Heart left ventricle (tissue), 16 donors: ENCODE measurements around the gene RLBP1. TPM values are rescaled to one million over a fixed set of nuclear protein-coding genes. Genes with fewer than 3 reads are reported as not detected.

Source experiments
- ATAC-seq, 4 donors: fragments of 200-7000 bp; cut with Tn5 transposase; one replicate each; pipeline ENCODE4 v1.9.1; 2020 to 2022; ENCODE audit warnings: moderate library complexity in 4 of 4, mild to moderate bottlenecking in 3 of 4, moderate number of reproducible peaks in 1 of 4
- DNase-seq, 5 donors: peaks; one replicate each; pipeline ENCODE4 v3.0.0-alpha.2; 2020
- H3K27ac ChIP-seq, 12 donors: fragments of 200-600 bp; sonication (generic) in 4 of 12; one replicate each; pipeline versions ENCODE4 v1.5.0 to v1.8.0; 2016 to 2022; ENCODE audit warnings: mild to moderate bottlenecking in 2 of 12
- H3K27me3 ChIP-seq, 9 donors: fragments of 200-600 bp; sonication (generic) in 2 of 9; one replicate each; pipeline versions ENCODE4 v1.5.1 to v1.8.0; 2016 to 2022; ENCODE audit warnings: mild to moderate bottlenecking in 3 of 9
- H3K36me3 ChIP-seq, 9 donors: fragments of 200-600 bp; sonication (generic) in 2 of 9; one replicate each; pipeline versions ENCODE4 v1.5.0 to v1.8.0; 2018 to 2022; ENCODE audit warnings: mild to moderate bottlenecking in 2 of 9
- H3K4me1 ChIP-seq, 12 donors: fragments of 200-600 bp; sonication (generic) in 4 of 12; one replicate each; pipeline versions ENCODE4 v1.5.0 to v1.8.0; 2016 to 2022; ENCODE audit warnings: mild to moderate bottlenecking in 3 of 12
- H3K4me3 ChIP-seq, 12 donors: fragments of 200-600 bp; sonication (generic) in 4 of 12; one replicate each; pipeline versions ENCODE4 v1.5.0 to v1.8.0; 2017 to 2022; ENCODE audit warnings: mild to moderate bottlenecking in 9 of 12, moderate library complexity in 4 of 12
- H3K9me3 ChIP-seq, 12 donors: fragments of 200-600 bp; sonication (generic) in 4 of 12; one replicate each; pipeline versions ENCODE4 v1.5.0 to v1.8.0; 2016 to 2022; ENCODE audit warnings: mild to moderate bottlenecking in 1 of 12
- CTCF ChIP-seq, 12 donors: fragments of 200-600 bp; sonication (generic) in 4 of 12; IDR thresholded peaks; one replicate each; pipeline versions ENCODE4 v1.5.0 to v1.8.0; 2018 to 2022; ENCODE audit warnings: antibody characterized with exemption in 12 of 12, mild to moderate bottlenecking in 5 of 12
- POLR2A ChIP-seq, 2 donors: fragments of 450-650 bp; IDR thresholded peaks; one replicate each; pipeline ENCODE4 v1.6.1; 2017; ENCODE audit warnings: antibody characterized with exemption in 2 of 2, mild to moderate bottlenecking in 2 of 2, moderate library complexity in 2 of 2
- WGBS, 4 donors: extraction: QIAGEN DNeasy Blood & Tissue Kit in 2 of 4; methylation state at CpG; one replicate each; pipeline versions ENCODE4 v1.1.5 to v1.1.7; 2013 to 2018; 5-methylcytosine and 5-hydroxymethylcytosine counted together
- intact Hi-C, 10 donors: fragments of 100-400 bp; cut with DNase I; formaldehyde crosslinking; loops; one replicate each; pipeline versions ENCODE4 v1.11.1 to v1.14.2; 2022
- polyA plus RNA-seq, 2 donors: library from polyadenylated mRNA; stranded (reverse); fragments of 200-250 nt; gene quantifications; one replicate each; pipeline ENCODE4 v1.2.3, GENCODE V29; 2013
- total RNA-seq, 9 donors: library from RNA; depleted of rRNA in 2 of 9; stranded (reverse); fragments of >200 nt in 2 of 9; fragmentation: NEBNext Ultra II Directional in 3 of 9; extraction: Animal tissue kit (Norgen Biotek cat#: 25700) in 3 of 9; gene quantifications; one replicate each; pipeline versions ENCODE4 v1.1.0 to v1.2.4, GENCODE V29; 2016 to 2023
- donor health status: ischemic (EF 13 %, LVEDD 7.1; RV severe dilation, severe dysfunction).
- donor health status: healthy with polysubstance abuse.
- donor health status: DM: no; HTN: yes; CAD: no.
- donor health status: DM: no; HTN: no; CAD: no.
- donor health status: ischemic (EF 25% LVEDD 6.9; RV normal size, moderate dysfunction).
- donor health status: ischemic (EF 25% LVEDD 5.7; RV mildly dilated, moderate dysfunction).
- donor health status: healthy.
- donor health status: DM: yes; HTN: yes; CAD: no.
- donor health status: ischemic (EF 35%, LVEDD 5.7; RV mildly dilated, moderate dysfunction).
- donor health status: nonischemic (EF 11% LVEDD 7.7; RV severe dilation, severe dysfunction).
- donor health status: DM: yes; HTN: yes; CAD: no.
- donor health status: PGD.
- donor health status: ischemic (EF 29% LVEDD 5.4; RV normal size, mild dysfunction).
- donor health status: nonischemic (EF 23%, LVEDD 6.1; RV moderate dilation, normal function).

Gene RLBP1
- total and polyA plus RNA-seq, 11 donors = not detected

GRCh38 chr15:89175617-89176191 lies 45.7 kb downstream of the RLBP1 start:
- DNase-seq (no peak), ATAC-seq (no peak)
- Histone ChIP-seq H3K27ac (peak overlapping the region in 1 of 12 donors; percentile 12), H3K4me1 (peaks cover 0 to 57% (median 22%) of the 10 kb centered on the region in 12 donors), H3K36me3 (peaks cover 2 to 83% (median 68%) of the 10 kb centered on the region in 9 donors), H3K9me3 (no peaks in the 10 kb centered on the region), H3K4me3 (no peak overlapping the region), H3K27me3 (no peaks in the 10 kb centered on the region)
- TF ChIP-seq POLR2A (IDR thresholded peaks at IDR 0.05) = no peak
- TF ChIP-seq CTCF (IDR thresholded peaks at IDR 0.05) = no peak
- 85 to 89% (median 88%) methylated on average over 10 to 13 of the region's 13 CpGs for WGBS, 4 donors
- intact Hi-C loops = loop anchor here (1.0 to 10.0 kb wide), 12 partner anchors 38 to 281 kb away; partner anchors contain the start of genes HAPLN3 (in 3 of the 10) and ABHD2 (in 1 of the 10)

GRCh38 chr15:89174476-89174875 lies 46.9 kb downstream of the RLBP1 start:
- peaks cover 2 to 74% (median 56%) of the 10 kb centered on the region in 9 donors for H3K36me3 ChIP-seq

GRCh38 chr15:89172921-89173320 lies 48.5 kb downstream of the RLBP1 start:
- H3K4me1 ChIP-seq = peaks cover 0 to 49% (median 20%) of the 10 kb centered on the region in 12 donors
- H3K9me3 ChIP-seq = no peaks in the 10 kb centered on the region
- H3K27me3 ChIP-seq = no peaks in the 10 kb centered on the region
- DNase-seq (no peak), ATAC-seq (no peak)
- H3K36me3 ChIP-seq = peaks cover 2 to 59% (median 41%) of the 10 kb centered on the region in 9 donors
- no peak for TF ChIP-seq POLR2A (IDR thresholded peaks at IDR 0.05)
- no peak for TF ChIP-seq CTCF (IDR thresholded peaks at IDR 0.05)
- H3K4me3 ChIP-seq = no peak overlapping the region
- intact Hi-C loops = loop anchor here in 7 of 10 donors (5.0 to 10.0 kb wide), 5 partner anchors 36 to 278 kb away; partner anchors contain the start of genes HAPLN3 (in 3 of the 7) and ABHD2 (in 1 of the 7)
- WGBS, 4 donors = 49 to 78% (median 68%) methylated on average over 2 of the region's 2 CpGs
- H3K27ac ChIP-seq = peak overlapping the region in 7 of 12 donors; percentile 3 to 47 (median 24)

More at GRCh38 chr15:89174476-89174875, 46.9 kb downstream of the RLBP1 start:
- peaks cover 0 to 49% (median 22%) of the 10 kb centered on the region in 12 donors for H3K4me1 ChIP-seq
- TF ChIP-seq POLR2A (IDR thresholded peaks at IDR 0.05) (no peak), CTCF (IDR thresholded peaks at IDR 0.05) (no peak)
- ATAC-seq = no peak
- WGBS, 4 donors = 47 to 65% (median 57%) methylated on average over 5 of the region's 5 CpGs
- no peak for DNase-seq
- no peaks in the 10 kb centered on the region for H3K27me3 ChIP-seq
- intact Hi-C loops = loop anchor here in 7 of 10 donors (5.0 to 10.0 kb wide), 5 partner anchors 37 to 280 kb away; partner anchors contain the start of genes HAPLN3 (in 3 of the 7) and ABHD2 (in 1 of the 7)
- no peaks in the 10 kb centered on the region for H3K9me3 ChIP-seq
- H3K4me3 ChIP-seq = no peak overlapping the region
- H3K27ac ChIP-seq = peak overlapping the region in 5 of 12 donors; percentile 12 to 25 (median 15)
